Osteoblast (primary cell): ENCODE measurements around the gene EID1. TPM values are rescaled to one million over a fixed set of nuclear protein-coding genes. Genes with fewer than 3 reads are reported as not detected.

Experiments used
- DNase-seq: peaks from one replicate; pipeline ENCODE4 v3.0.0; 2011; ENCODE audit warnings: low spot score, mixed read lengths; ENCODE audit not compliant: insufficient read length; ENCODE audit errors: missing footprints
- H2AFZ ChIP-seq: 2 replicates; pipeline ENCODE4 v1.6.0; 2011; ENCODE audit warnings: mild to moderate bottlenecking, low read length
- H3K27ac ChIP-seq: 2 replicates; pipeline ENCODE4 v1.5.1; 2011; ENCODE audit warnings: mild to moderate bottlenecking, low read depth, low read length, moderate library complexity
- H3K27me3 ChIP-seq: 2 replicates; pipeline ENCODE4 v1.6.0; 2012; ENCODE audit warnings: mild to moderate bottlenecking, control low read depth, inconsistent platforms, low read length, moderate library complexity; ENCODE audit not compliant: insufficient read depth
- H3K36me3 ChIP-seq: 2 replicates; pipeline ENCODE4 v1.5.1; 2011; ENCODE audit warnings: mild to moderate bottlenecking, low read length, control low read depth, moderate library complexity; ENCODE audit not compliant: insufficient read depth
- H3K4me1 ChIP-seq: 2 replicates; pipeline ENCODE4 v1.5.1; 2011; ENCODE audit warnings: mild to moderate bottlenecking, low read length, control low read depth, moderate library complexity; ENCODE audit not compliant: insufficient read depth
- H3K4me2 ChIP-seq: 2 replicates; pipeline ENCODE4 v1.6.0; 2011; ENCODE audit warnings: mild to moderate bottlenecking, low read length; ENCODE audit not compliant: insufficient read depth
- H3K4me3 ChIP-seq: fragments of 200-600 bp; sonication (generic); 3 replicates; pipeline ENCODE4 v1.5.1; 2012; ENCODE audit warnings: mild to moderate bottlenecking, low read length, inconsistent platforms; ENCODE audit not compliant: insufficient read depth
- H3K79me2 ChIP-seq: 2 replicates; pipeline ENCODE4 v1.6.0; 2012; ENCODE audit warnings: mild to moderate bottlenecking, low read length, control low read depth, inconsistent platforms; ENCODE audit not compliant: insufficient read depth
- H3K9me3 ChIP-seq: 2 replicates; pipeline ENCODE4 v1.5.1; 2011; ENCODE audit warnings: low read depth, low read length, control low read depth
- H4K20me1 ChIP-seq: 2 replicates; pipeline ENCODE4 v1.6.0; 2012; ENCODE audit warnings: mild to moderate bottlenecking, low read length, control low read depth; ENCODE audit not compliant: insufficient read depth
- CTCF ChIP-seq: IDR thresholded peaks from 2 replicates; pipeline ENCODE4 v1.5.1; 2011; ENCODE audit warnings: mild to moderate bottlenecking, low read depth, low read length, moderate library complexity; ENCODE audit errors: extremely low read depth
- total RNA-seq: library from RNA; depleted of rRNA; stranded (reverse); fragments of >200 nt; gene quantifications from 2 replicates; pipeline ENCODE4 v1.2.3, GENCODE V29; 2012

EID1 gene
- total RNA-seq, 1 donor, result 206 TPM

- no peaks in the 10 kb centered on the region for H3K27me3 ChIP-seq
- H3K4me1 ChIP-seq, result peaks cover 25% of the 10 kb centered on the region
- no peaks in the 10 kb centered on the region for H3K79me2 ChIP-seq
- H3K4me2 ChIP-seq, result peak overlapping the region; percentile 73
- H3K27ac ChIP-seq, result peak overlapping the region; percentile 75
- no peaks in the 10 kb centered on the region for H4K20me1 ChIP-seq
- no peak for TF ChIP-seq CTCF
- H3K9me3 ChIP-seq, result no peaks in the 10 kb centered on the region
- peak overlapping the region; percentile 23 for H3K4me3 ChIP-seq
- H3K36me3 ChIP-seq, result no peaks in the 10 kb centered on the region
- DNase-seq, result no peak
- H2AFZ ChIP-seq, result peak overlapping the region; percentile 18
Measured at GRCh38 chr15:48929661-48930060, 51.7 kb downstream of the EID1 start.

Other genes starting within 250 kb of the EID1 start
- gene FBN1, start 232.4 kb upstream of the EID1 start, total RNA-seq, result 1,453 and 1,556 TPM in 2 replicates
- gene CEP152, start 67.1 kb upstream of the EID1 start, total RNA-seq, result 4.3 and 5.0 TPM in 2 replicates
- 0.72 and 1.5 TPM in 2 replicates for gene SHC4, start 85.8 kb downstream of the EID1 start, total RNA-seq
- gene SECISBP2L, start 168.3 kb downstream of the EID1 start, total RNA-seq, result 42.3 and 52.7 TPM in 2 replicates